ENCODE data around the gene KIAA1328. TPM values are rescaled to one million over a fixed set of nuclear protein-coding genes. Genes with fewer than 3 reads are reported as not detected.

Gene KIAA1328
- polyA plus RNA-seq, 2 of the 4 experiments (the other 2 are of a cell fraction), result 1.7 to 3.9 TPM

GRCh38 chr18:36783792-36784191, 45.1 kb upstream of the KIAA1328 start:
- no peak for ATAC-seq
- Histone ChIP-seq H3K9me3 (no peaks in the 10 kb centered on the region), H3K27ac (no peak overlapping the region), H3K4me3 (no peak overlapping the region), H3K4me1 (peaks cover 11% of the 10 kb centered on the region; the same call in 1 of the 3 replicates), H3K4me2 (no peak overlapping the region)
- ChIA-PET CTCF (interaction anchor here (0.7 kb wide), 1 partner anchor 12 kb away, joined by 3 read pairs; no protein-coding TSS in a partner anchor), POLR2A (no interaction called here)
- WGBS (ENCODE audit: missing lambda C conversion rate), result 94% methylated on average over 5 of the region's 5 CpGs
- no peak for DNase-seq (ENCODE audit: low read depth in 1 of 2, low spot score in 1 of 2)
- no peak for FAIRE-seq
- no peak for TF ChIP-seq HOXA7 (CRISPR knock-in tag; IDR thresholded peaks at IDR 0.05)
- TF ChIP-seq ESRRA (IDR thresholded peaks at IDR 0.05; ENCODE audit: borderline replicate concordance, low read length), result no peak
- no peak for TF ChIP-seq ATOH8 (CRISPR knock-in tag; IDR thresholded peaks at IDR 0.05; ENCODE audit: low read depth)
- TF ChIP-seq NR3C1 (IDR thresholded peaks at IDR 0.05), result no peak
- TF ChIP-seq CBX8 (IDR thresholded peaks at IDR 0.05), result no peak
- TF ChIP-seq CHD2 (IDR thresholded peaks at IDR 0.05; ENCODE audit: low read length, partially characterized antibody), result no peak
- TF ChIP-seq MYC (IDR thresholded peaks at IDR 0.05; ENCODE audit: borderline replicate concordance, low read length), result no peak
- no peak for TF ChIP-seq CTCF (IDR thresholded peaks at IDR 0.05)
- no peak for TF ChIP-seq BCL3 (IDR thresholded peaks at IDR 0.05)
- no peak for TF ChIP-seq POLR2A (IDR thresholded peaks at IDR 0.05; ENCODE audit: low read length)
- TF ChIP-seq RCOR1 (IDR thresholded peaks at IDR 0.05; ENCODE audit: low read depth, low read length), result no peak
- TF ChIP-seq EHMT2 (IDR thresholded peaks at IDR 0.05; ENCODE audit: low read depth), result no peak

GRCh38 chr18:36786686-36787085, 42.2 kb upstream of the KIAA1328 start:
- ChIA-PET CTCF (no interaction called here), POLR2A (no interaction called here)
- FAIRE-seq (no peak), ATAC-seq (peak in 1 of 2 experiments; percentile 23; a peak in 1 of 6 replicates), DNase-seq (ENCODE audit: low read depth in 1 of 2, low spot score in 1 of 2) (peak in 1 of 2 experiments; percentile 3)
- Histone ChIP-seq H3K4me3 (no peak overlapping the region), H3K4me1 (peaks cover 11% of the 10 kb centered on the region; the same call in 1 of the 3 replicates), H3K4me2 (no peak overlapping the region), H3K27ac (no peak overlapping the region), H3K9me3 (no peaks in the 10 kb centered on the region)
- 64% methylated on average over 4 of the region's 4 CpGs for WGBS (ENCODE audit: missing lambda C conversion rate)
- TF ChIP-seq CEBPB (IDR thresholded peaks at IDR 0.05) (peak; percentile 35 to 75; a peak in 3 of 4 replicates), MAX (IDR thresholded peaks at IDR 0.05) (no peak)

GRCh38 chr18:36792634-36793283, 36.2 kb upstream of the KIAA1328 start:
- WGBS (ENCODE audit: missing lambda C conversion rate), result 98% methylated on average over 4 of the region's 4 CpGs
- ATAC-seq, result no peak
- ChIA-PET POLR2A (no interaction called here), CTCF (interaction anchor here (1.2 to 2.1 kb wide), 2 partner anchors 16 to 105 kb away, joined by 5 to 11 read pairs; no protein-coding TSS in a partner anchor)
- Histone ChIP-seq H3K4me3 (no peak overlapping the region), H3K27ac (no peak overlapping the region), H3K9me3 (no peaks in the 10 kb centered on the region), H3K4me2 (no peak overlapping the region), H3K4me1 (no peaks in the 10 kb centered on the region)
- no peak for DNase-seq (ENCODE audit: low read depth in 1 of 2, low spot score in 1 of 2)
- no peak for TF ChIP-seq FOSL2 (IDR thresholded peaks at IDR 0.05)
- no peak for TF ChIP-seq FOSL2 (CRISPR knock-in tag; IDR thresholded peaks at IDR 0.05)
- TF ChIP-seq RARB (CRISPR knock-in tag; IDR thresholded peaks at IDR 0.05), result no peak
- no peak for TF ChIP-seq EHMT2 (IDR thresholded peaks at IDR 0.05; ENCODE audit: low read depth)
- TF ChIP-seq TFCP2L1 (CRISPR knock-in tag; IDR thresholded peaks at IDR 0.05), result no peak
- TF ChIP-seq POLR2AphosphoS2 (conservative IDR thresholded peaks at IDR 0.05; ENCODE audit: low read length), result no peak
- TF ChIP-seq E2F6 (IDR thresholded peaks at IDR 0.05; ENCODE audit: borderline replicate concordance, low read depth), result no peak
- no peak for TF ChIP-seq RNF2 (IDR thresholded peaks at IDR 0.05; ENCODE audit: borderline replicate concordance, low read depth)
- TF ChIP-seq PBX3 (IDR thresholded peaks at IDR 0.05), result no peak
- TF ChIP-seq HDAC2 (IDR thresholded peaks at IDR 0.05), result no peak
- no peak for TF ChIP-seq SREBF2 (IDR thresholded peaks at IDR 0.05)
- TF ChIP-seq ZNF302 (CRISPR knock-in tag; IDR thresholded peaks at IDR 0.05), result no peak
- TF ChIP-seq CBX8 (IDR thresholded peaks at IDR 0.05), result no peak
- TF ChIP-seq ATOH8 (CRISPR knock-in tag; IDR thresholded peaks at IDR 0.05; ENCODE audit: low read depth), result no peak
- FAIRE-seq, result no peak
